Neuronal stem cell (in vitro differentiated cells): Measurements from ENCODE around the gene YDJC.

Source experiments
- DNase-seq: peaks from one replicate; pipeline ENCODE4 v3.0.0-alpha.2; 2013; ENCODE audit warnings: low spot score
- H2AFZ ChIP-seq: one replicate; pipeline ENCODE4 v1.6.1; 2013; ENCODE audit warnings: mild to moderate bottlenecking, low read length, inconsistent platforms
- H2AK5ac ChIP-seq: 2 replicates; pipeline ENCODE4 v1.6.1; 2013; ENCODE audit warnings: low read depth, mild to moderate bottlenecking, inconsistent platforms, low read length, moderate library complexity, mixed read lengths
- H2BK120ac ChIP-seq: 2 replicates; pipeline ENCODE4 v1.6.1; 2013; ENCODE audit warnings: low read depth, mild to moderate bottlenecking, inconsistent platforms, low read length, moderate library complexity, mixed read lengths
- H2BK12ac ChIP-seq: one replicate; pipeline ENCODE4 v1.6.1; 2013; ENCODE audit warnings: low read length, inconsistent platforms
- H2BK15ac ChIP-seq: 2 replicates; pipeline ENCODE4 v1.6.1; 2013; ENCODE audit warnings: mild to moderate bottlenecking, low read length, inconsistent platforms, mixed read lengths
- H2BK5ac ChIP-seq: one replicate; pipeline ENCODE4 v1.6.1; 2013; ENCODE audit warnings: inconsistent platforms, mild to moderate bottlenecking, low read length, moderate library complexity
- H3K14ac ChIP-seq: one replicate; pipeline ENCODE4 v1.6.1; 2013; ENCODE audit warnings: low read length, inconsistent platforms
- H3K18ac ChIP-seq: 2 replicates; pipeline ENCODE4 v1.6.1; 2013; ENCODE audit warnings: low read length, inconsistent platforms
- H3K23ac ChIP-seq: 2 replicates; pipeline ENCODE4 v1.6.1; 2013; ENCODE audit warnings: low read depth, mild to moderate bottlenecking, mixed read lengths, low read length, inconsistent platforms; ENCODE audit not compliant: poor library complexity
- H3K27ac ChIP-seq: replicated peaks from 3 replicates; pipeline ENCODE4 v1.5.1; 2013; ENCODE audit warnings: low read length, inconsistent platforms
- H3K27me3 ChIP-seq, 3 experiments: 2 replicates each; pipeline ENCODE4 v1.6.1; 2013; ENCODE audit warnings: low read length in 3 of 3, mild to moderate bottlenecking in 2 of 3, inconsistent platforms in 1 of 3, low read depth in 1 of 3, mixed read lengths in 1 of 3, moderate library complexity in 1 of 3; ENCODE audit not compliant: control insufficient read depth in 3 of 3, insufficient read depth in 3 of 3
- H3K36me3 ChIP-seq, 2 donors: replicated peaks in 1 of 2; 2 replicates each; pipeline ENCODE4 v1.6.1; 2013; ENCODE audit warnings: low read length in 2 of 2; ENCODE audit not compliant: control insufficient read depth in 2 of 2, insufficient read depth in 2 of 2
- H3K4ac ChIP-seq: 2 replicates; pipeline ENCODE4 v1.6.1; 2013; ENCODE audit warnings: inconsistent platforms, mild to moderate bottlenecking, low read length, moderate library complexity
- H3K4me1 ChIP-seq, 2 donors: 1 replicate in 1 of 2; 2 replicates in 1 of 2; pipeline ENCODE4 v1.6.1; 2013; ENCODE audit warnings: low read length in 2 of 2, low read depth in 1 of 2; ENCODE audit not compliant: control insufficient read depth in 2 of 2, insufficient read depth in 1 of 2
- H3K4me2 ChIP-seq: one replicate; pipeline ENCODE4 v1.6.1; 2013; ENCODE audit warnings: mild to moderate bottlenecking, low read length, inconsistent platforms; ENCODE audit not compliant: insufficient read depth, poor library complexity, severe bottlenecking
- H3K4me3 ChIP-seq, 2 donors: 2 replicates each; pipeline ENCODE4 v1.5.1; 2013; ENCODE audit warnings: low read length in 2 of 2, mild to moderate bottlenecking in 2 of 2, inconsistent platforms in 1 of 2, moderate library complexity in 1 of 2
- H3K79me1 ChIP-seq: one replicate; pipeline ENCODE4 v1.6.1; 2013; ENCODE audit warnings: low read depth, mild to moderate bottlenecking, inconsistent platforms, low read length, moderate library complexity
- H3K9ac ChIP-seq: one replicate; pipeline ENCODE4 v1.6.1; 2013; ENCODE audit warnings: mild to moderate bottlenecking, low read depth, low read length, inconsistent platforms; ENCODE audit not compliant: poor library complexity
- H3K9me3 ChIP-seq, 2 donors: replicated peaks in 1 of 2; 2 replicates each; pipeline versions ENCODE3 to v1.6.1; 2013; ENCODE audit warnings: low read length in 2 of 2, mild to moderate bottlenecking in 2 of 2, inconsistent platforms in 1 of 2, low read depth in 1 of 2, mixed read lengths in 1 of 2, moderate library complexity in 1 of 2; ENCODE audit not compliant: control insufficient read depth in 2 of 2, insufficient read depth in 1 of 2
- H4K8ac ChIP-seq: one replicate; pipeline ENCODE4 v1.6.1; 2013; ENCODE audit warnings: low read depth, mild to moderate bottlenecking, inconsistent platforms, low read length, moderate library complexity
- H4K91ac ChIP-seq: one replicate; pipeline ENCODE4 v1.6.1; 2013; ENCODE audit warnings: low read length, low read depth, mild to moderate bottlenecking, inconsistent platforms; ENCODE audit not compliant: poor library complexity
- WGBS, 2 donors: extraction: QIAGEN DNeasy Blood & Tissue Kit; methylation state at CpG; one replicate each; pipeline ENCODE4 v1.1.7; 2013; ENCODE audit warnings: missing lambda C conversion rate in 2 of 2, mixed read lengths in 1 of 2; ENCODE audit not compliant: insufficient read length in 2 of 2, insufficient replicate concordance in 1 of 2; ENCODE audit errors: extremely low coverage in 2 of 2; 5-methylcytosine and 5-hydroxymethylcytosine counted together

The YDJC gene

GRCh38 chr22:21635771-21636510 lies 6.1 kb upstream of the YDJC start:
- no CpG with 5 or more reads among the region's 15 CpGs for WGBS, 2 donors
- no peak overlapping the region for H3K4me2 ChIP-seq
- H3K4ac ChIP-seq: no peak overlapping the region
- no peak for DNase-seq
- no peak overlapping the region for H2BK5ac ChIP-seq
- H4K91ac ChIP-seq: no peak overlapping the region
- peaks cover 0 to 3% of the 10 kb centered on the region in 2 donors for H3K4me1 ChIP-seq
- no peak overlapping the region for H3K27ac ChIP-seq
- H3K9ac ChIP-seq: no peak overlapping the region
- no peak overlapping the region for H2BK120ac ChIP-seq
- no peak overlapping the region for H3K14ac ChIP-seq
- H3K79me1 ChIP-seq: no peaks in the 10 kb centered on the region
- H4K8ac ChIP-seq: no peak overlapping the region
- peak overlapping the region; percentile 87 for H3K23ac ChIP-seq
- H3K27me3 ChIP-seq: peaks cover 0 to 2% (median 0%) of the 10 kb centered on the region in 3 experiments
- H3K36me3 ChIP-seq: no peaks in the 10 kb centered on the region
- peaks cover 0 to 2% of the 10 kb centered on the region in 2 donors for H3K9me3 ChIP-seq
- no peak overlapping the region for H3K18ac ChIP-seq
- H2AK5ac ChIP-seq: peak overlapping the region; percentile 1
- no peak overlapping the region for H2AFZ ChIP-seq
- H2BK15ac ChIP-seq: no peak overlapping the region
- no peak overlapping the region for H3K4me3 ChIP-seq
- no peak overlapping the region for H2BK12ac ChIP-seq

DNA sequence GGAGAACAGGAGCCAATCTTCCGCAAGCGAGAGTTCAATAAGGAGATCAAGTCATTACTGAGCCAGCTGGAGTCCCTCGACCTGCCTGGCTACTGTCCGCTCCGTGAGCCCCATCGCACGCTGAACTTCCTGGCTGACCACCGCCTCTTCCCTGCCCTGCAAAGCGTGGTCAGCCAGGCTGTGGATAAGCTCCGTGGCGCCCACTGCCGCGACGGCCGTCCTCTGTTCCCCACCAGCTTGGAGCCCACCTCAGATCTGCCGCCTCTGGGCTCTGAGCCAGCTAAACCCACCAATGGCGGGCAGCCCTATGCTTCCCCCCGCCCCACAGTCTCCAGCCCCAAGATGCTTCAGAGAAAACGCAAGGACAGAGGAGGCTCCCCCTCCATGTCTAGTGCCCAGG lies 5.0 kb upstream of the YDJC start:
- Histone ChIP-seq H3K79me1 (no peaks in the 10 kb centered on the region), H3K9me3 (peaks cover 0 to 2% of the 10 kb centered on the region in 2 donors), H3K27ac (no peak overlapping the region), H3K23ac (peak overlapping the region; percentile 80), H3K9ac (no peak overlapping the region), H3K18ac (no peak overlapping the region), H4K8ac (no peak overlapping the region), H3K4me1 (no peaks in the 10 kb centered on the region), H3K4me3 (no peak overlapping the region), H3K36me3 (no peaks in the 10 kb centered on the region), H2BK5ac (no peak overlapping the region), H2BK15ac (no peak overlapping the region), H2BK120ac (no peak overlapping the region), H3K4me2 (no peak overlapping the region), H2AFZ (no peak overlapping the region), H2BK12ac (no peak overlapping the region), H2AK5ac (peak overlapping the region; percentile 75), H3K14ac (no peak overlapping the region), H3K27me3 (peaks cover 0 to 2% (median 0%) of the 10 kb centered on the region in 3 experiments), H4K91ac (no peak overlapping the region), H3K4ac (no peak overlapping the region)
- no CpG with 5 or more reads among the region's 19 CpGs for WGBS, 2 donors
- DNase-seq: no peak

- no peak overlapping the region for H3K4me2 ChIP-seq
- no peaks in the 10 kb centered on the region for H3K36me3 ChIP-seq
- no peak overlapping the region for H3K4ac ChIP-seq
- no peak overlapping the region for H3K27ac ChIP-seq
- peak overlapping the region; percentile 38 for H3K14ac ChIP-seq
- no CpG with 5 or more reads among the region's 16 CpGs for WGBS, 2 donors
- no peak overlapping the region for H3K4me3 ChIP-seq
- no peak overlapping the region for H4K91ac ChIP-seq
- DNase-seq: no peak
- H3K9me3 ChIP-seq: peaks cover 0 to 2% of the 10 kb centered on the region in 2 donors
- peaks cover 0 to 2% (median 0%) of the 10 kb centered on the region in 3 experiments for H3K27me3 ChIP-seq
- no peak overlapping the region for H2BK12ac ChIP-seq
- H2BK5ac ChIP-seq: no peak overlapping the region
- no peak overlapping the region for H3K9ac ChIP-seq
- peaks cover under 1 to 5% of the 10 kb centered on the region in 2 donors for H3K4me1 ChIP-seq
- peak overlapping the region; percentile 100 for H3K23ac ChIP-seq
- peak overlapping the region; percentile 31 for H3K18ac ChIP-seq
- no peak overlapping the region for H2BK120ac ChIP-seq
- H2BK15ac ChIP-seq: no peak overlapping the region
- H4K8ac ChIP-seq: no peak overlapping the region
- H2AK5ac ChIP-seq: peak overlapping the region; percentile 68
- peaks cover 6% of the 10 kb centered on the region for H3K79me1 ChIP-seq
- no peak overlapping the region for H2AFZ ChIP-seq
Observed at GRCh38 chr22:21634081-21634480, 4.3 kb upstream of the YDJC start.

DNA sequence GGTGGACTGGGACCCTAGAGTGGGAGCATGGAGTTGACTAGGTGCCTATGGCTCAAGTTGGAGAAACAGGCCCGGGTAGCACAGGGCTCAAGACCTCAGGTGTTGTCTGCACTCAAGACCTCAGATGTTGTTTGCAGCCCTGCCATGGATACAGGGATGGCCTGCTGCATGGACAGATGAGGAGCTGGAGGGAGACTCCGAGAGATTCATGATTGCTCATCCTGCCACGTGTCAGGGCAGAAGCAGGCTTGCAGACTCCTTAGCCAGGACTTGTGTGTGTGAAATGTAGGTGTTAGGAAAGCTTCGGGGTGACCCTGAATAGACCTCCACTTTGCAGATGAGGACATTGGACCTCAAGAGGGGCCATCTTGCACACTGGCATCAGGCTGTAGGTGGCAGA lies 3.7 kb upstream of the YDJC start:
- H2BK15ac ChIP-seq: no peak overlapping the region
- no peak overlapping the region for H3K27ac ChIP-seq
- peaks cover 0 to 1% of the 10 kb centered on the region in 2 donors for H3K36me3 ChIP-seq
- H2AK5ac ChIP-seq: peak overlapping the region; percentile 68
- no peak overlapping the region for H3K4ac ChIP-seq
- H3K27me3 ChIP-seq: peaks cover 0 to 2% (median 0%) of the 10 kb centered on the region in 3 experiments
- no peak overlapping the region for H4K8ac ChIP-seq
- H3K9me3 ChIP-seq: peaks cover 0 to 2% of the 10 kb centered on the region in 2 donors
- no peak for DNase-seq
- H2AFZ ChIP-seq: no peak overlapping the region
- WGBS, 2 donors: no CpG with 5 or more reads among the region's 4 CpGs
- H3K4me2 ChIP-seq: no peak overlapping the region
- H3K14ac ChIP-seq: no peak overlapping the region
- H2BK120ac ChIP-seq: no peak overlapping the region
- no peak overlapping the region for H2BK12ac ChIP-seq
- peak overlapping the region; percentile 100 for H3K23ac ChIP-seq
- no peak overlapping the region for H2BK5ac ChIP-seq
- H3K18ac ChIP-seq: no peak overlapping the region
- peaks cover 11% of the 10 kb centered on the region for H3K79me1 ChIP-seq
- peaks cover 5 to 7% of the 10 kb centered on the region in 2 donors for H3K4me1 ChIP-seq
- H3K9ac ChIP-seq: no peak overlapping the region
- H3K4me3 ChIP-seq: no peak overlapping the region
- no peak overlapping the region for H4K91ac ChIP-seq
